Testis (tissue), 2 donors: ENCODE measurements around the gene DIO2.

Experiments used
- POLR2A ChIP-seq: fragments of 450-650 bp; IDR thresholded peaks from one replicate; pipeline ENCODE4 v1.6.1; 2017; ENCODE audit warnings: antibody characterized with exemption, mild to moderate bottlenecking, moderate library complexity
- TF ChIP-seq, protein P1 (sequence below), 3 experiments: fragments of 450-650 bp in 2 of 3; fragments of 200-600 bp in 1 of 3; sonication (generic) in 1 of 3; IDR thresholded peaks; one replicate each; pipeline ENCODE4 v1.5.1; 2016 to 2019; ENCODE audit warnings: antibody characterized with exemption in 3 of 3, mild to moderate bottlenecking in 2 of 3, moderate library complexity in 1 of 3

DNA sequence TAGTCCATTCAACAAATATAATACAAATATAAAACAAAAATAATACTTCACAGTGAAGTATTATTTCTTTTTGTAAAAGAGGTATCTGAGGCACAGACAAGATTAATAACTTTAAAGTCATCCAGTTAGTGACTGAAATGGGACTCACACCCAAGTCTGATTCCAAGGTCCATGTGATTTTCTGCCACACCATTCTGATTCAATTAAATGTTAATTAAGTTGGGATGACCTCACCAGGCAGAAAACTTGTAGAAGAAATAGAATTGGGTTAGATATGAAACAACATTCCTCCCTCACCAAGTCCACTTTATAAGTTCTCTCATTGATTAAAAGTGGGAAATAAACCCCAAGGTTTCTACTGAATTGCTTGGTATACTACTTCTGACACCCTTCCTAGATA is 34.4 kb downstream of the DIO2 start:
- TF ChIP-seq, protein P1, sequence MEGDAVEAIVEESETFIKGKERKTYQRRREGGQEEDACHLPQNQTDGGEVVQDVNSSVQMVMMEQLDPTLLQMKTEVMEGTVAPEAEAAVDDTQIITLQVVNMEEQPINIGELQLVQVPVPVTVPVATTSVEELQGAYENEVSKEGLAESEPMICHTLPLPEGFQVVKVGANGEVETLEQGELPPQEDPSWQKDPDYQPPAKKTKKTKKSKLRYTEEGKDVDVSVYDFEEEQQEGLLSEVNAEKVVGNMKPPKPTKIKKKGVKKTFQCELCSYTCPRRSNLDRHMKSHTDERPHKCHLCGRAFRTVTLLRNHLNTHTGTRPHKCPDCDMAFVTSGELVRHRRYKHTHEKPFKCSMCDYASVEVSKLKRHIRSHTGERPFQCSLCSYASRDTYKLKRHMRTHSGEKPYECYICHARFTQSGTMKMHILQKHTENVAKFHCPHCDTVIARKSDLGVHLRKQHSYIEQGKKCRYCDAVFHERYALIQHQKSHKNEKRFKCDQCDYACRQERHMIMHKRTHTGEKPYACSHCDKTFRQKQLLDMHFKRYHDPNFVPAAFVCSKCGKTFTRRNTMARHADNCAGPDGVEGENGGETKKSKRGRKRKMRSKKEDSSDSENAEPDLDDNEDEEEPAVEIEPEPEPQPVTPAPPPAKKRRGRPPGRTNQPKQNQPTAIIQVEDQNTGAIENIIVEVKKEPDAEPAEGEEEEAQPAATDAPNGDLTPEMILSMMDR (IDR thresholded peaks at IDR 0.05): no peak
- no peak for TF ChIP-seq POLR2A
